MCF 10A (cell line): ENCODE measurements around the gene RMRP. TPM values are rescaled to one million over a fixed set of nuclear protein-coding genes. Genes with fewer than 3 reads are reported as not detected.
"Not testable (repeated sequence)": the region's sequence is repeated elsewhere in the genome, so short reads cannot be mapped to it uniquely, and the experiment has no call there.

Source experiments
- BruUV-seq: library from RNA; stranded (reverse); fragments of 400-500 nt; replicated peaks from 2 replicates; lab custom pipeline; 2021; lab: Mats Ljungman, UMichigan
- CTCF ChIA-PET: fragments of 300-600 bp; sonication (Branson Sonifier 250); formaldehyde crosslinking; extraction: SDS; loops from one replicate; lab custom pipeline; 2021; ENCODE audit warnings: antibody characterized with exemption, inconsistent platforms; lab: Yijun Ruan, JAX
- POLR2A ChIA-PET: fragments of 300-600, 350-650 bp; sonication (Branson Sonifier 250); formaldehyde crosslinking; extraction: SDS; loops from one replicate; lab custom pipeline; 2020; ENCODE audit warnings: antibody characterized with exemption, inconsistent platforms; lab: Yijun Ruan, JAX
- DNase-seq: peaks from one replicate; pipeline ENCODE4 v3.0.0-alpha.2; 2018; ENCODE audit not compliant: unreplicated experiment
- H3K27ac Mint-ChIP-seq: one replicate; pipeline ENCODE4 v1.8.0; 2022; ENCODE audit warnings: mild to moderate bottlenecking, low read depth, mixed read lengths; ENCODE audit not compliant: unreplicated experiment
- H3K27me3 Mint-ChIP-seq: one replicate; pipeline ENCODE4 v1.8.0; 2022; ENCODE audit warnings: mixed read lengths; ENCODE audit not compliant: insufficient read depth, unreplicated experiment
- H3K36me3 Mint-ChIP-seq: one replicate; pipeline ENCODE4 v1.8.0; 2022; ENCODE audit warnings: mild to moderate bottlenecking, moderate library complexity, mixed read lengths; ENCODE audit not compliant: insufficient read depth, unreplicated experiment
- H3K4me1 Mint-ChIP-seq: one replicate; pipeline ENCODE4 v1.8.0; 2022; ENCODE audit warnings: mixed read lengths; ENCODE audit not compliant: insufficient read depth, unreplicated experiment
- H3K4me3 Mint-ChIP-seq: one replicate; pipeline ENCODE4 v1.8.0; 2022; ENCODE audit warnings: mild to moderate bottlenecking, moderate library complexity, mixed read lengths; ENCODE audit not compliant: unreplicated experiment
- H3K9me3 Mint-ChIP-seq: one replicate; pipeline ENCODE4 v1.8.0; 2022; ENCODE audit warnings: mixed read lengths; ENCODE audit not compliant: unreplicated experiment
- CTCF ChIP-seq: fragments of 200-600 bp; IDR thresholded peaks from one replicate; pipeline ENCODE4 v1.8.0; 2022; ENCODE audit warnings: antibody characterized with exemption, mild to moderate bottlenecking; ENCODE audit not compliant: unreplicated experiment
- intact Hi-C: fragments of 100-400 bp; cut with micrococcal nuclease; formaldehyde crosslinking; loops from 2 replicates; pipeline ENCODE4 v1.14.1; 2022
- total RNA-seq: library from RNA; stranded (reverse); gene quantifications from 2 replicates; pipeline ENCODE4 v1.2.3, GENCODE V29; 2022

Gene RMRP
- total RNA-seq, 1 experiment from 2014 or later: 13,245 TPM

GRCh38 chr9:35639631-35640030 is 18.2 kb downstream of the RMRP start:
- H3K4me1 Mint-ChIP-seq: peaks cover 4% of the 10 kb centered on the region
- no peak for DNase-seq
- H3K9me3 Mint-ChIP-seq: no peaks in the 10 kb centered on the region
- intact Hi-C loops: loop anchor here (5.0 kb wide), 1 partner anchor 157 kb away; no protein-coding TSS in a partner anchor
- POLR2A ChIA-PET: interaction anchor here (1.3 kb wide), 1 partner anchor 35 kb away, joined by 3 read pairs; the partner anchor contains the start of gene TESK1
- no TSS peak for BruUV-seq
- H3K27me3 Mint-ChIP-seq: no peaks in the 10 kb centered on the region
- H3K36me3 Mint-ChIP-seq: peaks cover 4% of the 10 kb centered on the region
- CTCF ChIA-PET: interaction anchor here (1.0 to 1.6 kb wide), 2 partner anchors 28 to 117 kb away, joined by 3 to 6 read pairs; no protein-coding TSS in a partner anchor
- no peak for TF ChIP-seq CTCF
- no peak overlapping the region for H3K4me3 Mint-ChIP-seq
- H3K27ac Mint-ChIP-seq: no peak overlapping the region

- POLR2A ChIA-PET: interaction anchor here (1.3 kb wide), 1 partner anchor 34 kb away, joined by 3 read pairs; the partner anchor contains the start of gene TESK1
- CTCF ChIA-PET: interaction anchor here (1.6 kb wide), 1 partner anchor 28 kb away, joined by 6 read pairs; no protein-coding TSS in a partner anchor
- DNase-seq, H3K4me1 Mint-ChIP-seq, H3K4me3 Mint-ChIP-seq, intact Hi-C loops, H3K9me3 Mint-ChIP-seq, H3K36me3 Mint-ChIP-seq, H3K27me3 Mint-ChIP-seq, H3K27ac Mint-ChIP-seq, BruUV-seq: not testable (repeated sequence)
Measured at GRCh38 chr9:35639225-35639624, 18.6 kb downstream of the RMRP start.

GRCh38 chr9:35638751-35639150 is 19.1 kb downstream of the RMRP start:
- H3K4me1 Mint-ChIP-seq, intact Hi-C loops, BruUV-seq, H3K36me3 Mint-ChIP-seq, H3K27ac Mint-ChIP-seq, H3K9me3 Mint-ChIP-seq, DNase-seq, H3K4me3 Mint-ChIP-seq, H3K27me3 Mint-ChIP-seq: not testable (repeated sequence)
- CTCF ChIA-PET: interaction anchor here (0.6 to 0.7 kb wide), 2 partner anchors 41 to 201 kb away, joined by 3 read pairs; no protein-coding TSS in a partner anchor
- POLR2A ChIA-PET: interaction anchor here (1.3 kb wide), 1 partner anchor 34 kb away, joined by 3 read pairs; the partner anchor contains the start of gene TESK1

- BruUV-seq, H3K4me1 Mint-ChIP-seq, intact Hi-C loops, H3K27me3 Mint-ChIP-seq, CTCF ChIA-PET, DNase-seq, H3K4me3 Mint-ChIP-seq, H3K36me3 Mint-ChIP-seq, POLR2A ChIA-PET, H3K27ac Mint-ChIP-seq, H3K9me3 Mint-ChIP-seq: not testable (repeated sequence)
Measured at GRCh38 chr9:35637427-35637955, 20.3 kb downstream of the RMRP start.

- not testable (repeated sequence) for H3K4me1 Mint-ChIP-seq, DNase-seq
Measured at GRCh38 chr9:35636877-35637246, 21.0 kb downstream of the RMRP start.

More at GRCh38 chr9:35636877-35637246, 21.0 kb downstream of the RMRP start:
- H3K36me3 Mint-ChIP-seq, intact Hi-C loops, H3K4me3 Mint-ChIP-seq, H3K9me3 Mint-ChIP-seq, H3K27ac Mint-ChIP-seq, BruUV-seq, H3K27me3 Mint-ChIP-seq: not testable (repeated sequence)
- ChIA-PET POLR2A (interaction anchor here (1.0 kb wide), 1 partner anchor 8 kb away, joined by 3 read pairs; no protein-coding TSS in a partner anchor), CTCF (interaction anchor here (0.8 to 1.7 kb wide), 2 partner anchors 8 to 10 kb away, joined by 3 to 7 read pairs; no protein-coding TSS in a partner anchor)
